Measurements from ENCODE around the gene DNAJB14. TPM values are rescaled to one million over a fixed set of nuclear protein-coding genes. Genes with fewer than 3 reads are reported as not detected.

The DNAJB14 gene
- total and polyA plus RNA-seq, 2 experiments from 2014 or later: 24.9 to 27.3 TPM

DNA sequence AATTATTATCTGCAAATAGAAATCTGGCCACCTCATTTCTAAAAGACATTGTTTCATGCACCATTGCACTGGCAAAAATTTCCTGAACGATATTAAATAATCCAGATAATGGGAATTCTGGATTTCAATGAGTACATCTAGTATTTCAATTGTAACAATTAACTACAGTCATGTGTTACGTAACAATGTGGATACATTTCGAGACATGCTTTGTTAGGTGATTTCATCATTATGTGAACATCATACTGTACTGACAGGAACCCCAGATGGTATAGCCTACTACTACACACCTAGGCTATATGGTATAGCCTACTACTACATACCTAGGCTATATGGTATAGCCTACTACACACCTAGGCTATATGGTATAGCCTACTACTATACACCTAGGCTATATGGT lies 67.0 kb downstream of the DNAJB14 start (continued):
- TF ChIP-seq CTCF (conservative IDR thresholded peaks at IDR 0.05; ENCODE audit: low read depth in 2 of 2): no peak

DNA sequence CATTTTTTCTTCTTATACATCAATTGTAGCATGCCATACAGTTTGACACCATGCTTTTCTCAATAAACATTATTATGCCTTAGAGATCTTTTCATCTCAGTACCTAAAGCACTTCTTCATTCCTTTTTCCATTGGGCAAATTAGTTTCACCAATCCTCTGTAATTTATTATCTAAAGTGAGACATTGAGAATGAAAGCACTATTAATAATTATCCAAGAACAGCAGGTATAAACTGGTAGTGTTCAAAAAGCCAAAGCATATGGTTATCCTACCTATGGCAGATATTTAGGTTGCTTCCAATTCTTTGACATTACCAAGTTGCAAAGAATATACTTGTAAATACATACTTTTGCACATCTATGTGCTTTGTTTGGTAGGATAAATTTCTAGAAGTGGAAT lies 67.8 kb downstream of the DNAJB14 start:
- Histone ChIP-seq H2AFZ (no peak overlapping the region), H4K20me1 (replicated peaks; ENCODE audit: insufficient read depth) (no peaks in the 10 kb centered on the region), H3K9me2 (ENCODE audit: insufficient read depth) (no peaks in the 10 kb centered on the region), H3K4me2 (no peak overlapping the region), H3F3A (replicated peaks; ENCODE audit: low read depth) (no peaks in the 10 kb centered on the region), H3K27me3 (ENCODE audit: insufficient read depth) (no peaks in the 10 kb centered on the region), H3K79me2 (replicated peaks; ENCODE audit: insufficient read depth) (no peaks in the 10 kb centered on the region), H3K36me3 (ENCODE audit: insufficient read depth) (no peaks in the 10 kb centered on the region), H3K4me3 (no peak overlapping the region), H3K4me1 (ENCODE audit: insufficient read depth) (no peaks in the 10 kb centered on the region), H3K27ac (ENCODE audit: low read depth) (no peak overlapping the region)
- Mint-ChIP-seq H3K27me3 (ENCODE audit: insufficient read depth, low read depth, poor library complexity) (no peaks in the 10 kb centered on the region), H3K36me3 (ENCODE audit: low read depth) (peaks cover 8% of the 10 kb centered on the region; the same call in 2 of the 3 replicates), H3K4me1 (no peaks in the 10 kb centered on the region), H3K9me3 (no peaks in the 10 kb centered on the region), H3K4me3 (no peak overlapping the region), H3K27ac (no peak overlapping the region)
- ATAC-seq (no peak), DNase-seq (ENCODE audit: low spot score) (no peak)
- TF ChIP-seq STAT1 (IDR thresholded peaks at IDR 0.05; ENCODE audit: unreplicated experiment) (no peak), ZNF114 (CRISPR knock-in tag; IDR thresholded peaks at IDR 0.05) (no peak), ZNF331 (CRISPR knock-in tag; IDR thresholded peaks at IDR 0.05; ENCODE audit: low read depth) (no peak), EZH2 (IDR thresholded peaks at IDR 0.05; ENCODE audit: low read depth, unreplicated experiment) (no peak), NANOG (IDR thresholded peaks at IDR 0.05; ENCODE audit: borderline replicate concordance) (no peak), CREB1 (CRISPR knock-in tag; IDR thresholded peaks at IDR 0.05; ENCODE audit: low read depth) (no peak), CTCF (conservative IDR thresholded peaks at IDR 0.05; ENCODE audit: low read depth in 2 of 2) (no peak), JUNB (IDR thresholded peaks at IDR 0.05; ENCODE audit: unreplicated experiment) (no peak), EZH2phosphoT487 (IDR thresholded peaks at IDR 0.05; ENCODE audit: unreplicated experiment) (no peak)
- TF ChIP-seq, protein P1, sequence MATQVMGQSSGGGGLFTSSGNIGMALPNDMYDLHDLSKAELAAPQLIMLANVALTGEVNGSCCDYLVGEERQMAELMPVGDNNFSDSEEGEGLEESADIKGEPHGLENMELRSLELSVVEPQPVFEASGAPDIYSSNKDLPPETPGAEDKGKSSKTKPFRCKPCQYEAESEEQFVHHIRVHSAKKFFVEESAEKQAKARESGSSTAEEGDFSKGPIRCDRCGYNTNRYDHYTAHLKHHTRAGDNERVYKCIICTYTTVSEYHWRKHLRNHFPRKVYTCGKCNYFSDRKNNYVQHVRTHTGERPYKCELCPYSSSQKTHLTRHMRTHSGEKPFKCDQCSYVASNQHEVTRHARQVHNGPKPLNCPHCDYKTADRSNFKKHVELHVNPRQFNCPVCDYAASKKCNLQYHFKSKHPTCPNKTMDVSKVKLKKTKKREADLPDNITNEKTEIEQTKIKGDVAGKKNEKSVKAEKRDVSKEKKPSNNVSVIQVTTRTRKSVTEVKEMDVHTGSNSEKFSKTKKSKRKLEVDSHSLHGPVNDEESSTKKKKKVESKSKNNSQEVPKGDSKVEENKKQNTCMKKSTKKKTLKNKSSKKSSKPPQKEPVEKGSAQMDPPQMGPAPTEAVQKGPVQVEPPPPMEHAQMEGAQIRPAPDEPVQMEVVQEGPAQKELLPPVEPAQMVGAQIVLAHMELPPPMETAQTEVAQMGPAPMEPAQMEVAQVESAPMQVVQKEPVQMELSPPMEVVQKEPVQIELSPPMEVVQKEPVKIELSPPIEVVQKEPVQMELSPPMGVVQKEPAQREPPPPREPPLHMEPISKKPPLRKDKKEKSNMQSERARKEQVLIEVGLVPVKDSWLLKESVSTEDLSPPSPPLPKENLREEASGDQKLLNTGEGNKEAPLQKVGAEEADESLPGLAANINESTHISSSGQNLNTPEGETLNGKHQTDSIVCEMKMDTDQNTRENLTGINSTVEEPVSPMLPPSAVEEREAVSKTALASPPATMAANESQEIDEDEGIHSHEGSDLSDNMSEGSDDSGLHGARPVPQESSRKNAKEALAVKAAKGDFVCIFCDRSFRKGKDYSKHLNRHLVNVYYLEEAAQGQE (IDR thresholded peaks at IDR 0.05; ENCODE audit: unreplicated experiment): no peak
- TF ChIP-seq, protein P2, sequence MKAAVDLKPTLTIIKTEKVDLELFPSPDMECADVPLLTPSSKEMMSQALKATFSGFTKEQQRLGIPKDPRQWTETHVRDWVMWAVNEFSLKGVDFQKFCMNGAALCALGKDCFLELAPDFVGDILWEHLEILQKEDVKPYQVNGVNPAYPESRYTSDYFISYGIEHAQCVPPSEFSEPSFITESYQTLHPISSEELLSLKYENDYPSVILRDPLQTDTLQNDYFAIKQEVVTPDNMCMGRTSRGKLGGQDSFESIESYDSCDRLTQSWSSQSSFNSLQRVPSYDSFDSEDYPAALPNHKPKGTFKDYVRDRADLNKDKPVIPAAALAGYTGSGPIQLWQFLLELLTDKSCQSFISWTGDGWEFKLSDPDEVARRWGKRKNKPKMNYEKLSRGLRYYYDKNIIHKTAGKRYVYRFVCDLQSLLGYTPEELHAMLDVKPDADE (IDR thresholded peaks at IDR 0.05): no peak
